Stimulated activated naive CD4-positive, alpha-beta T cell treated with Interleukin-2 at 50 U/mL for 16 hours (primary cell): ENCODE data around the gene ARID1A.

Experiments used
- DNase-seq: peaks from one replicate; lab custom pipeline; 2025; lab: John Stamatoyannopoulos, UW

ARID1A gene

GRCh38 chr1:26826261-26827105 is 130.7 kb downstream of the ARID1A start, which contains the start of gene ZDHHC18:
Gene ZDHHC18, plus strand, starts transcription at chr1:26826688. Its CDS starts 117 bp downstream, at chr1:26826805.
- DNase-seq, result peak; percentile 60

- DNase-seq, result no peak
These were observed 131.3 kb downstream of the ARID1A start for GRCh38 chr1:26827106-26827604.

- DNase-seq, result no peak
These were observed 131.8 kb downstream of the ARID1A start for GRCh38 chr1:26827663-26828062.

- DNase-seq, result peak; percentile 45
These were observed 132.7 kb downstream of the ARID1A start for GRCh38 chr1:26828411-26828991.

- DNase-seq, result no peak
These were observed 133.5 kb downstream of the ARID1A start for GRCh38 chr1:26829184-26829911.

GRCh38 chr1:26831059-26831458 is 135.2 kb downstream of the ARID1A start:
- no peak for DNase-seq
